GM10248 (cell line): ENCODE data around the gene GRID1.

Experiments used
- CTCF ChIA-PET: fragments of 300-600 bp; sonication (Branson Sonifier 250); formaldehyde crosslinking; extraction: SDS; loops from one replicate; lab custom pipeline; 2021; ENCODE audit warnings: antibody characterized with exemption; lab: Yijun Ruan, JAX
- POLR2A ChIA-PET: fragments of 350-650 bp; sonication (Branson Sonifier 250); formaldehyde crosslinking; extraction: SDS; loops from one replicate; lab custom pipeline; 2020; ENCODE audit warnings: antibody characterized with exemption; lab: Yijun Ruan, JAX
- DNase-seq: peaks from one replicate; pipeline ENCODE4 v3.0.0; 2012; ENCODE audit errors: extremely low spot score
- CTCF ChIP-seq: IDR thresholded peaks from 2 replicates; pipeline ENCODE4 v1.5.1; 2012; ENCODE audit warnings: mild to moderate bottlenecking, low read depth; ENCODE audit errors: extremely low read depth, missing control alignments, control extremely low read depth

The GRID1 gene

GRCh38 chr10:86200269-86200668 lies 166.3 kb downstream of the GRID1 start:
- POLR2A ChIA-PET, result no interaction called here
- no peak for TF ChIP-seq CTCF
- no peak for DNase-seq
- CTCF ChIA-PET, result no interaction called here

GRCh38 chr10:86199041-86199440 lies 167.6 kb downstream of the GRID1 start:
- POLR2A ChIA-PET, result no interaction called here
- TF ChIP-seq CTCF, result no peak
- CTCF ChIA-PET, result no interaction called here
- no peak for DNase-seq

GRCh38 chr10:86198271-86198670 lies 168.3 kb downstream of the GRID1 start:
- no peak for TF ChIP-seq CTCF
- POLR2A ChIA-PET, result no interaction called here
- CTCF ChIA-PET, result no interaction called here
- DNase-seq, result no peak

GRCh38 chr10:86197166-86197790 lies 169.3 kb downstream of the GRID1 start:
- POLR2A ChIA-PET, result no interaction called here
- no peak for DNase-seq
- CTCF ChIA-PET, result no interaction called here

GRCh38 chr10:86195521-86196157 lies 171.0 kb downstream of the GRID1 start:
- TF ChIP-seq CTCF, result no peak
- ChIA-PET CTCF (no interaction called here), POLR2A (no interaction called here)
- DNase-seq, result no peak

More at GRCh38 chr10:86197166-86197790, 169.3 kb downstream of the GRID1 start:
- TF ChIP-seq CTCF, result no peak

- ChIA-PET CTCF (no interaction called here), POLR2A (no interaction called here)
- TF ChIP-seq CTCF, result no peak
These were observed 171.9 kb downstream of the GRID1 start for GRCh38 chr10:86194684-86195083.

GRCh38 chr10:86193841-86194240 lies 172.8 kb downstream of the GRID1 start:
- ChIA-PET POLR2A (no interaction called here), CTCF (interaction anchor here (0.9 kb wide), 1 partner anchor 12 kb away, joined by 3 read pairs; no protein-coding TSS in a partner anchor)
- no peak for TF ChIP-seq CTCF
- no peak for DNase-seq

More at GRCh38 chr10:86194684-86195083, 171.9 kb downstream of the GRID1 start:
- no peak for DNase-seq
